HG03342 (cell line): ENCODE measurements around the gene FOXK1.

Experiments
- ATAC-seq: cut with Tn5 transposase; IDR thresholded peaks from one replicate; pipeline ENCODE4 v1.9.1; 2021; ENCODE audit warnings: mild to moderate bottlenecking, moderate library complexity; ENCODE audit not compliant: unreplicated experiment

FOXK1 gene

DNA sequence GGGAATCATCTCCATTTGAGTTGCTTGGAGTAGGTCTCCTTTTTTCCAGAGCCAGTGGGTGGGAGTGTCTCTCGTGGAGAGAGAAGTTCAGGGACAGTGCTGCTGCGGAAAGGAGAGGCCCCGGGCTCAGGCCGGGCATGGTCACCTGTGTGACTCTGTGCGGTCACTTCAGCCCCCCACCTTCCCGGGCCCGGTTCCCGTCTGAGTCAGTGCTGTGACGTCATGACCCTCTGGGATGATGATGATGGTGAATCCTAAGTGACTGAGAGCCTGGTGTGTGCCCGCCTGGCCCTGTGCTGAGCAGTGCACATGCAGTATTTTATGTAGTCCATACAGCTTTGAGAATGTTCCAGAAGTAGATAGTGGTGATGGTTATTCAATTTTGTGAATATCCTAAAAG is 60.8 kb downstream of the FOXK1 start:
- no peak for ATAC-seq

DNA sequence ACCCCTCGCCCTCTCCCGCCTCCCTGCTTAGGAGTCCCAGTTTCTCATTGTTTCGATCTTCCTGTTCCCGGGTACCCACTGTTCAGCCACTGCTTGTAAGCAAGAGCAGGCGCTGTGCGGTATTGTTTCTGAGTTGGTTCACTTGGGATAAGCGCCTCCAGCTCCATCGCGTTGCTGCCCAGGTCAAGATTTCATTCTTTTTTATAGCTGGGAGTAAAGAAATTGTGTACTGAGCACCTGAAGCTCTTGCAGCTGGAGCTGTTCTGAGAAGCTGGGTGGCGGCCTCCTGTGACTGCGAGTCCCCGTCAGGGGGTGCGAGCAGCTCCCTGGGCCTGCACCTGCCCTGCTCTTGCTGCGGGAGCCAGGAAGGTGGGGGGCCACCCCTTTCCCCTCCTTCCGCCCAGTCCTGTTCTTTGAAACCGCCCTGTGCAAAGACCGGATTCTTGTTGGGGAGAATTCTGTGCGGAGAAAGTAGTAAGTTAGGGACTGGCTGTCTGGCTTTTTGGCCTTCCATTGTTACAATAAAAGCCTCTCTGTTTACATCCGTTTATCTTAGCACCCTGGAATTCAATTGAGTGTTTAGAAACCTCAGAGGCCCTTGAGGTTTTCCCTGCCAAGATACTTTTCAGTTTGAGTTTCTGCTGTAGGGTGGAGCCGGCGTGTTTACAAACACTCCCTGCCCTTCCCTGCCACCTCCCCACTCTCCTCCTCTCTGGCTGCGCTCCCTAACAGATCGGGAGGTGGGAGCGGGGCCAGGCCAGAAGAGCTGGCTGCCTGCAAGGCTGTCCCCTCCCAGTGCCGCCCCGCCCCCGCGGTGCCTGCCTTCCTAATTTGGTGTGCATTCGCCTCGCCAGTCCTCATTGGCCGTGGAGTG is 62.5 kb downstream of the FOXK1 start:
- ATAC-seq, result peak; percentile 69

DNA sequence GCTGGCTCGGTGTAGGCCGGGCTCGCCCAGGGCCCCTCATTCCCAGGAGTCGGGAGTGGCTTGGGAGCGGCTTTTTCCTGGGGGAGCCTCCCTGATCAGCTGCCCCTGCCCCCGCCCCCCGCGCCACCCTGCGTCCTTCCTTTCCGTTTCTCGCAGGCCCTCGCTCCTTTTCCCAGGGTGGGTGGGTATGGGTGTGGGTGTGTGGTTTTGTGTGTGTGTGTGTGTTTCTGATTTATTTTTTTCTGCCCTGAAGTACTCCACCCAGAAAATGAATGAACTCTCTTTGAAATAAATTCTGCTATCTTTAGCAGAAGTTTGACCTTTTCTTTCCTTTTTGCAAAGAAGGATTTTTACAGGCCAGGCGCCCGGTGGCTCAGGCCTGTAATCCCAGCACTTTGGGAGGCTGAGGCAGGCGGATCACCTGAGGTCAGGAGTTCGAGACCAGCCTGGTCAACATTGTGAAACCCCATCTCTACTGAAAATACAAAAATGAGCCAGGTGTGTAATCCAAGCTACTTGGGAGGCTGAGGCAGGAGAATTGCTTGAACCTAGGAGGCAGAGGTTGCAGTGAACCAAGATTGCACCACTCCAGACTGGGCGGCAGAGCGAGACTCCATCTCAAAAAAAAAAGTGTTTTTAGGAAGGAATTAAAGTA is 63.3 kb downstream of the FOXK1 start:
- no peak for ATAC-seq

DNA sequence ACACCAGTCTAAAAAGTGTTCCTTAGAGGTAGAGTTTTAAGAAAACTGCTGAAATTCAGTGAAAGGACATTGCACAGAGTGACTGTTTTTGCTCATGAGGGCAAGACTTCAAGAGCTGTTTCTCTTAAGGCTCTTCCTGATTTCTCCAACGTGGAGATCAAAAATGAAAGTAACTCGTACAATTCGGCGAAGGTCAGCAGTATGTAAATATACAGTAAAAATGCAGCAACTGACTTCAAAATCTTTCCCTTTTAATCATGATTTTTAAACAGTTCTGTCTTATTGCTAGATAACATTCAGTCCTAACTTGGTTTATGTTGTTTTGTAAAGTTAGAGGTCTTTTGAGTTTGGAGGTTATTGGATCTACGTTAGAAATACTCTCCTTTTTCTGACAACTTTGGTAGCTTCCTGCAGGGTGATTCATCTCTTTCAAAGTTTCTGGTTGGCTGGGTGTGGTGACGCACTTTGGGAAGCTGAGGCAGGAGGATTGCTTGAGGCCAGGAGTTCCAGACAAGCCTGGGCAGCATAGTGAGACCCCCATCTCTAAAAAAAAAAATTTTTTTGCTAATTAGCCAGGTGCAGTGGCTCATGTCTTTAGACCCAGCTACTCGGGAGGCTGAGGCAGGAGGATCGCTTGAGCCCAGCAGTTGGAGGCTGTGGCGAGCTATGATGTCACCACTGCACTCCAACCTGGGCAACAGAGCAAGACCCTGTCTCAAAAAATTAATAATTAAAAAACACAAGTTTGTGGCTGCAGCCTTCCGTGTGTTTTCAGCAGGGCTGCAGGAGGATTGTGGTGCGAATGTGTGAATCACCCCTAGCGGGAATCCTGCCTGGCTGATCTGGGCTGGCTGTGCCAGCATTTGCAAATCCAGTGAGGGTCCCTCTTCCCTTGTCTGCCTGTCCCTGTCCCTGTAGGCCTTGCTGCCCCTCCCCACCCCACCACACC is 64.2 kb downstream of the FOXK1 start:
- ATAC-seq, result no peak

DNA sequence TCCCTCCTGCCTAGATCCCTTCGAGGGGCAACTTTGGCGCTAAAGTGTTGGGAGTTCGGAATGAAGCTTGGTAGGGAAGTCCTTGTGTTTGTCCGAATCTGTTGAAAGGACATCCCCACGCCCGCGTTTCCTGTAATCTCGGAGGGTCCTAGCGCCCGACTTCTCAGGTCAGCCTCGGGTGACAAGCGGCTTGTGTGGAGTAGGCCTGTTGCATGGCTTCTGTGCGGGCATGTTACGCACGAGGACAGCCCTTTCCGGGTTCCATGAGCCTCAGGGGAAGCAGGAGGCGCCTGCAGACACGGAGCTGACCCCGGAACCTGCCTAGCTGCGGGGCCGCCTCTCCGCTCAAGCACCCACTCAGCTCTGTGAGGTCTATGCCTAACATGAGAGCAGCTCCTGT is 64.9 kb downstream of the FOXK1 start:
- ATAC-seq, result no peak

DNA sequence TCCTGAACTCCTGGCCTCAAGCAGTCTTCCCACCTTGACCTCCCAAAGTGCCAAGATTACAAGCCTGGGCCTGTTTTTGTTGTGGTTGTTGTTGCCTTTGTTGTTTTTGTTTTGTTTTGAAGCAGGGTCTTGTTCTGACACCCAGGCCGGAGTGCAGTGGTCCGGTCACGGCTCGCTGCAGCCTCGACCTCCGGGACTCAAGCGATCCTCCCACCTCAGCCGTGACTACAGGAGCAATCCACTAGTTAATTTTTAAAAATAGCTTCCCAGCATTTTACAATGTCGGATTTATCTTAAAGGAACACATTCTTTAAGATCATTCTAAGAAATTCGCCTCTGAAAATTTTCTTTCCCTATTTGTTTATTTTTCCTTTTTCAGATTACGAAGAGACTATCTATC is 65.7 kb downstream of the FOXK1 start:
- ATAC-seq, result no peak

DNA sequence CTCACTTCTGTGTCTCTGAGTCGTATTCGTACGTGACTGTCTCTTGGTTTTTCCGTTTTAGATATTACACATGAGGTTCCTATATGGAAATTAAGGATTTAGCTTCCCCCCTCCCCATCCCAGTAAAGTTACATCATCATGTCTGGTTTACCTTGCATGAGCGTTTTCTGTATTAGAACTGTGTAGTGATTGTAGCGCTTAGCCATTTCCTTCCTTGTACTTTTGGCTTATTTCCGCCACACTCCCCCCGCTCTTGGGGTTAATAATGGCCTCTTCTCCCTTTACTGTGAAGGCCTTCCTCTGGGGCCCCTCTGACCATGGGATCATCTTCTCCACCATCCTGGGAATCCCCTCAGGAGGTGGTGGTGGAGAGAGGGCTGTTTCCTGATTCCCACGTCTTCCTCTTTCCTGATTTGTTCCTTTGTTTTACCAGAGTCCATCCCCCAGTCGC is 66.2 kb downstream of the FOXK1 start:
- no peak for ATAC-seq

DNA sequence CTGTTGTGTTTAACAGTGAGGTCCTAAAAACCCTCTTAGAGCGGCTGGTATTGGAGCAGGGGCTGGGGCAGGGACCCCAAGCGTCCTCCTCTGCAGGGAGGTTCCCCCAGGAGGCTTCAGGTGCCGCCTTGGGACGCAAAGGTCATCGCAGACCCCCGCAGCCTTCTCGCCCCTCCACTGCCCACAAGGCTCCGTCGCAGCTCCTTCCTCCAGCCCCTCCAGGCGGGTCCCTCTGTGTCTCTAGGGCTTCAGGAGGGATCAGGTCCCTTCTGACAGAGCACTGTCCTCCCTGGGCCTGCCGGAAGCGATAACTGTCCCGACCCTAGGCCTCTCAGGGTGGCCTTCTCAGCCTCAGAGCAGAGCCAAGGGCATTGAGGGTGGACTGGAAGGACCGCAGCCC is 67.3 kb downstream of the FOXK1 start:
- no peak for ATAC-seq

DNA sequence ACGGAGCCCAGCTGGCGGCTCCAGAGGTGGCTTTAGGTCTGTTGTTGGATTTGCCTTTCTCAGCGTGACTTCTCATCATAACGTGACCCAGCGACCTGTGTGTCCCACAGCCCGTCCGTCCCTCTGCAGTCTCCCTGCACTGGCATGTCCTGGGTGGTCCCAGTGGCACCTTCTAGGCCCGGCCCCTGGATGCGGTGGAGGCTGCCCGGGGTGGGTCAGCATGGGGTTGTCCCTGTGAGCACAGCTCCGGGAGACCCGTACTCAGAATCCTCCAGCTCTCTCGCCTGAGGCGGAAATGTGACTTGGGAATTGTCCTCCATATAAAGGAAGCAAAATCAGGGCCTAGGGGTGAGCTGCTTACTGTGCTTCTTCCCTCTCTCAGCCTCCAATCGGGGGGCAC is 67.7 kb downstream of the FOXK1 start:
- ATAC-seq, result no peak

DNA sequence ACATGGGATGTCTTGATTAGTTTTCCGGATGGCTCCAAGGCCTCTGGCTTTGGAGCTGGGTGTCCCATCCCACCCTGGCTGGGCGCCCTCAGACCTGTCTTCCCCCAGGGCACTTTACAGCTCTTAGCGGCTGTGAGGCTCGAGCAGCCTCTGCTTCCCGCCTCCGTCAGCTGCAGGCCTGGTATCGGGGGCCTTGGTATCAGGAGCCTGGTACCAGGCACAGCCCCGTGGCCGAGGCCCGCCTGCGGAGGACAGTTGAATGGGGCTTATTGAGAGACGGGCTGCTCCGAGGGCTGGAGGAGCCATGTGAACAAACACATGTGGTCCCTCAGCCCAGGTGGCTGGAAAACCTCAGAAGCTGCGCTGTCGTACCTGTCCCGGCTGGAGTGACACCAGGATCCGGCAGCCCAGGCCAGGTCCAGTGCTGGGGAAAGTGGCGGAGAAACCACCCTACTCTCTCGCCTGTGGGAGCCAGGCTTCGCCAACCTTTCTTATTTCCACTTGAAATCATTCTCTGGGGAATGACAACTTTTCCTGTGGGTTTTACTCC is 69.4 kb downstream of the FOXK1 start:
- no peak for ATAC-seq

DNA sequence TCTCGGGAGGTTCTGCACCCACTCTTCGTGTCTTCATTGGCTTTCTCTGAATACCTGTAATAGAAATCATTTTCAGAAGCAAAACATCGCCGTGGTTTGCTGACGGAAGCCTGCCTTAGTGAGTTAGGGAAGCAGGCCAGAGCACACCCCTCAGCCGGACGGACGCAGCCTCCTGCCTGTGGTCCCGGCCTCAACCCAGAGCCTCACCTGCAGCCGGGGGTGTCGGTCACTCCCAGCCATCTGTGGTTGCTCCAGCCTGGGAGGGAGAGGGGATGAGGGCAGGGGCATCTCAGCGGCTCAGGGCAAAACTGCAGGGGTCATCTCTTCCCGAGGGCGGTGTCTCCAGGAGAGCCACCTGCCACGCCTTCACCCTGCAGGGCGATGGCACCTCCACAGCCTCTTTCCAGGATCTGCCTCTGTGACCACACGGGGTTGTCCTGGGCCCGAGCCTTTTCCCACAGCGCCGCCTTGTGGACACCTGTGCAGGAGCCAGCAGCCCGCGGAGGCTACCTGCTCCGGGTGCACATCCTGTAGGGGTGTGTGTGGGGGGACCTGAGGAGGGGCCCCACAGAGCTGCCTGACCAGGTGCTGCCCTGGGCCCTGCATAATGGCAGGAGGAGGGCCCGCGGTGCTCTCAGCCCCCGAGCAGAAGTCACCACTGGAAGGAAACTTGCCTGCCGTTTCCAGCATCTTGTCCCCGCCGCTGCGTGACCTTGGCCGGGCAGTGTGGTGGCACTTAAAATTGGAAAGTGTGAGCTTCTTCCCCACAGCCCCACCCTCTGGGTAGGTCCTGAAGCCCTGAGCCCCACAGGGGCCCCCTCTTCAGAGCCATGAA is 71.7 kb downstream of the FOXK1 start:
- ATAC-seq, result peak; percentile 84

DNA sequence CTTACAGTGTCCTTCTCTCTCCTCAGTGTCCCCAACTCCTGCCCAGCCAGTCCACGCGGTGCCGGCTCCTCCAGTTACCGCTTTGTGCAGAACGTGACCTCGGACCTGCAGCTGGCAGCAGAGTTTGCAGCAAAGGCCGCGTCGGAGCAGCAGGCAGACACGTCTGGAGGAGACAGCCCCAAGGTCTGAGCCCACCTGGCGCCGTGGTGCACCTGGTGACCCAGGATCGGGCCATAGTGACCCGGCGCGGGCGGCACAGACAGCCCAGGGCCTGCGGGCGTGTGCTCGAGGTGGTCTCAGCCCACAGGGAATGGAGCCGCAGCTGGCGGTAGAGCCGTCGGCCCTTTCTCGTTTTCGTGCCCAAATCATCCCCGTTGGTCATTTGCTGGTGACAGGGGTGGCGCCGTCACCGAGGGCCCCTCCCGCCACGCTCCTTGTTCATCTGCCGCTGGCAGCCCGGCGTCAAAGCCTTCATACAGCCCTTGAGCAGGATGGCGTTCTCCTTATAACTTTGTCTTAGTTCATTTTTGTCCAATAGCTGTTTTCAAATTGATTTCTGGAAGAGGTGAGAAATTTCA is 72.4 kb downstream of the FOXK1 start:
- no peak for ATAC-seq

DNA sequence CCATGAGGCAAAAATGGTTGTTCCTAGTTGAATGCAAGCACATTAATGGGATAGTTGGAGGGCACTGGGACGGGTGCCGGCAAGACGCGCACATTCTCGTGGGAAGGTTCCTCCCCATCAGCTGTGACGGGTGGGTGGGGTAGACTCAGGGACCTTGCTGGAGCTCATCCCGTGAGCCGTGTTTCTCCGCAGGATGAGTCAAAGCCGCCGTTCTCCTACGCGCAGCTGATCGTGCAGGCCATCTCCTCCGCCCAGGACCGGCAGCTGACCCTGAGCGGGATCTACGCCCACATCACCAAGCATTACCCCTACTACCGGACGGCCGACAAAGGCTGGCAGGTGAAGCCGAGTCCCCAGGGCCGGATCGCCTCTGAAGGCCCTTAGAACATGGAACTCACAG is 73.0 kb downstream of the FOXK1 start:
- no peak for ATAC-seq

DNA sequence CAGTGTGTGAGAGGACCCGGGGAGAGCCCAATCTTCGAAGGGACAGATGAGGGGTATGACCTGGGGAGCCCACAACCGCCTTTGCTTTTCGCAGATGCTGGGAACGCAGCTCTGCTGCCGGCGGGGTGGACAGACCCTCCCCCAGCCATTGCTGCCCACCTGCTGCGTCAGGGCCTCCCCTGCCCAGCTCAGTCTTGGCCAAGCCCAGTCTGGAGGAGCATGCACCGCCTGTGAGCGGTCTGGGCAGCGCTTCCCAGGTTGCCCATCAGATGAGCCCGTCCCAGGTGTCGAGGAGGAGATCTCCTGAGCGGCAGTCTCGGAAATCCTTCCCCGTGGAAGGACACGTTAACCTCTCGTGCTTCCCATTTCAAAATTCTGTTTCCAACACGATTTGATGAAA is 76.0 kb downstream of the FOXK1 start:
- ATAC-seq, result no peak

DNA sequence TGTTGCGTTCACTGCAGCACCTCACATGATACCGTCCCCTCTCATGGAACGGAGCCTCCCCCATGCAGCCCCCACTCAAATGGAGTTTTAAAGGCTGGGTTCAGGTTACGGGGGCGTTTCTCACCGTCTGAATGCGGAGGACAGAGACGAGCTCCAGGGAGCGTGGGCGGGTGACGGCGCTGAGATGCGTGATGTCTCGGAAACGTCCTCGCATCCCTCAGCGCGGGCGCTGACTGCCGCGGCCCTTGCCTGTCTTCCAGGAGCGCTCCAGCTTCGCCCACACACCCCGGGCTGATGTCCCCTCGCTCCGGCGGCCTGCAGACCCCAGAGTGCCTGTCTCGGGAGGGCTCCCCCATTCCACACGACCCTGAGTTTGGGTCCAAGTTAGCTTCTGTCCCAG is 76.7 kb downstream of the FOXK1 start:
- ATAC-seq, result no peak

DNA sequence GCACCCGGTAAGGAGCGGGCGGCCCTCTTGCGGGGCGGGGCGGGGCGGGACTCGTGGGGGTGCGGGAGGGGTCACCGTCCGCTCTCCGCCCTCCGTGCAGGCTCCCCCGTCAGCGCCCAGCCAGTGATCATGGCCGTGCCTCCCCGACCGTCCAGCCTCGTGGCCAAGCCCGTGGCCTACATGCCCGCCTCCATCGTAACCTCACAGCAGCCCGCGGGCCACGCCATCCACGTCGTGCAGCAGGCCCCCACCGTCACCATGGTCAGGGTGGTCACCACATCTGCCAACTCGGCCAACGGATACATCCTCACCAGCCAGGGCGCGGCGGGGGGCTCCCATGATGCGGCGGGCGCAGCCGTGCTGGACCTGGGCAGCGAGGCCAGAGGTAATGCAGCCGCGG is 77.1 kb downstream of the FOXK1 start:
- ATAC-seq, result no peak

DNA sequence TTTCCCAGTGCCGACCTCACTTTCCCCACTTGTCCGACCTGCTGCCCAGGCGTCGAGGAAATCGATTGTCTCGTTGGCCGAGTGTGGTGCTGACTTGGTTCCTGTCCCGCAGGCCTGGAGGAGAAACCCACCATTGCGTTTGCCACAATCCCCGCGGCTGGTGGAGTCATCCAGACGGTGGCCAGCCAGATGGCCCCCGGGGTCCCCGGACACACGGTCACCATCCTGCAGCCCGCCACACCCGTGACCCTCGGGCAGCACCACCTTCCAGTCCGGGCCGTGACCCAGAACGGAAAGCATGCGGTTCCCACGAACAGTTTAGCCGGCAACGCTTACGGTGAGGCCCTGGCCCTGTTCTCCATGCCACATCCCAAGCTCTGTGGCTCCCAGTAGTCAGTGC is 78.9 kb downstream of the FOXK1 start:
- no peak for ATAC-seq

DNA sequence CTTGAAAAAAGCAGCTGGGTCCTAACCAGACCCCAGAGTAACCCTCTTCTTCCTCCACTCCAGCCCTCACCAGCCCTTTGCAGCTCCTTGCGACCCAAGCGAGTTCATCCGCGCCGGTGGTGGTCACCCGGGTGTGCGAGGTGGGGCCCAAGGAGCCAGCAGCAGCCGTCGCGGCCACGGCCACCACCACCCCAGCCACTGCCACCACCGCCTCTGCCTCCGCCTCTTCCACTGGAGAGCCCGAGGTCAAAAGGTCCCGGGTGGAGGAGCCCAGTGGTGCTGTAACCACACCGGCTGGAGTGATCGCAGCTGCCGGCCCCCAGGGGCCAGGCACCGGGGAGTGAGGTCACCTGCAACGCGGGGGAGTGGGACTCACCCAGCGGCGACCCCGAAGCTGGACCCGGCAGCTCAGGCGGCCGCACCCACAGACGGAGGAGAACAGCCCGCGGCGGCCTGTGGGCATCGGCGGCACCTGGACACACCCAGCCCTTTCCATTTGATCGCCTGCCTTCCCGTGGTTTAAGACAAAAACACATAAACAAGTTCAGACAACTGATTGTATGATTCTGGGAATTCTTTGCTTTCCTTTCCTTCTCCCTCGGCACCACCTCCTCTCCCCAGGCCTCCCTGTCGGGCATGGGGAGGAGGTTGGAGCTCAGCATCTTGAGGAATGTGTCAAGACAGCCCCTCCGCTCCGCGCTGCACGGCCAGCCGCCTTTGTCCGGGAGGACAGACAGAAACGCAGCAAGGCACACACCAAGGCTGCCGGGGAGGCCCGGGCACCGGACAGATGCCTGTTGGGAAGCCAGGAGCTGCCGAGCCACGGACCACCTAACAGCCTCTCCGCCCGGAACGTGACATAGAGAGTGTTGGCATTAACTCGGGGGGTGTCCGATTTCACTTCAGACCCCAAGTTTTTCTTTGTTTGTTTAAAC is 80.3 kb downstream of the FOXK1 start:
- ATAC-seq, result no peak
